Daoy (cell line): Measurements from ENCODE around the gene ADIG. TPM values are rescaled to one million over a fixed set of nuclear protein-coding genes. Genes with fewer than 3 reads are reported as not detected.

Experiments
- DNase-seq: peaks from one replicate; pipeline ENCODE4 v3.0.0-alpha.2; 2015; ENCODE audit warnings: low read depth
- total RNA-seq: library from RNA; depleted of rRNA; stranded (reverse); fragments of >200 nt; shearing (Covaris generic); gene quantifications from 2 replicates; pipeline ENCODE4 v1.2.3, GENCODE V29; 2014

Gene ADIG
- total RNA-seq, 1 experiment from 2014 or later = not detected

GRCh38 chr20:38601216-38602184, 20.5 kb downstream of the ADIG start, which contains the start of gene ARHGAP40:
Gene ARHGAP40, plus strand, starts transcription at chr20:38601809.
- DNase-seq = peak; percentile 58

GRCh38 chr20:38602185-38602581, 21.2 kb downstream of the ADIG start:
- no peak for DNase-seq

DNA sequence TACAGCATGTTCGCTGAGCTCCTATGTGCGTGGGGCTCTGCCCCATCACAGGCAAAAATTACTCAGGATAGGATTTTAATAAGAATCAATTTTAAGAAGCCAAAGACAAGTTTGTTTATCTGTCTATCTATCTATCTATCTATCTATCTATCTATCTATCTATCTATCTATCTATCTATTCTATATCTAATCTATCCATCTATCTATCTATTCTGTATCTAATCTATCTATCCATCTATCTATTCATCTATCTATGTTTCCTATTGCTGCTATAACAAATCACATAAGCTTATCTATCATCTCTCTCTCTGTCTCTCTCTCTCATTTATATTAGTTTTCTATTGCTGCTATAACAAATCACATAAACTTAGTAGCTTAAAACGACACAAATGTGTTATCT, 22.3 kb downstream of the ADIG start:
- no peak for DNase-seq

DNA sequence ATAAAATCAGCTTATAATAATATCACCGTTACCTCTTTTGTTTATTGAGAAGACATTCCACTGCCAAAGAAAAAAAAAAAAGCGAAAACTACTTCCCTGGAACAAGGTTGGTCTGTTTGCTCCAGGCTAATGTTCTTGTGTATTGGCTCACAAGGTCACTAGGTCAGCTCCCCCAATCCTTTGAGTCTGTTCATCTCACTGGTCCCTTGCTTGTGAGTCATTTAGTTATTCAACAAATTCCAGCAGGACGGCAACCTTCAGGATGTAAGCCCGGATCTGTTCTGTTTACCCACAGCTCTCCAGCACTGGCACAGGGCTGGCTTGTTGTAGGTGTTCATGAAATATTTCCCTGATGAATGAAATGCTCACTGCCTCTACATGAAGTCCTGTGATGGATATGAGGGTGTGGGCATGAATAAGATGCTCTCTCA, 23.9 kb downstream of the ADIG start:
- DNase-seq = peak; percentile 37

DNA sequence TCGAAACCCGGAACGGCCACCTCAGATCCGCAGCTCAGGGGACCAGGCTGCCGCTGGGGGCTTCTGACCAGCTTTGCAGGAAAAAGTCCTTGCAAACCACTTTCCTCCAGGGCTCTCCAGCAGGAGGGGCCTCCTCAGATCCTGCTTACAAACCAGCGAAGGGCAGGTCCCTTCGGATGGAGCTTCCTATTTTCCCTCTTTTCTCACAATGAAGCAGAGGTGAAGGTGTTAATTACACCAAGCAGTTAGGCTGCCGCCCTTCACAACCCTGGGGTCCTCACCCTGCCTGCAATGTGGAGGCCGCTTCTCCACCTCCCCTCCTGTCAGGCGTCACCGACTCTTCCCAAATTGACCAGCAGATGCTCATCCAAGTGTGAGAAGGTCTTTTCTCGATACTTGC, 26.4 kb downstream of the ADIG start:
- DNase-seq = no peak

GRCh38 chr20:38608188-38608587, 27.2 kb downstream of the ADIG start:
- DNase-seq = no peak

GRCh38 chr20:38609815-38610214, 28.8 kb downstream of the ADIG start:
- DNase-seq = no peak

- DNase-seq = no peak
Measured at GRCh38 chr20:38610521-38610920, 29.5 kb downstream of the ADIG start.

DNA sequence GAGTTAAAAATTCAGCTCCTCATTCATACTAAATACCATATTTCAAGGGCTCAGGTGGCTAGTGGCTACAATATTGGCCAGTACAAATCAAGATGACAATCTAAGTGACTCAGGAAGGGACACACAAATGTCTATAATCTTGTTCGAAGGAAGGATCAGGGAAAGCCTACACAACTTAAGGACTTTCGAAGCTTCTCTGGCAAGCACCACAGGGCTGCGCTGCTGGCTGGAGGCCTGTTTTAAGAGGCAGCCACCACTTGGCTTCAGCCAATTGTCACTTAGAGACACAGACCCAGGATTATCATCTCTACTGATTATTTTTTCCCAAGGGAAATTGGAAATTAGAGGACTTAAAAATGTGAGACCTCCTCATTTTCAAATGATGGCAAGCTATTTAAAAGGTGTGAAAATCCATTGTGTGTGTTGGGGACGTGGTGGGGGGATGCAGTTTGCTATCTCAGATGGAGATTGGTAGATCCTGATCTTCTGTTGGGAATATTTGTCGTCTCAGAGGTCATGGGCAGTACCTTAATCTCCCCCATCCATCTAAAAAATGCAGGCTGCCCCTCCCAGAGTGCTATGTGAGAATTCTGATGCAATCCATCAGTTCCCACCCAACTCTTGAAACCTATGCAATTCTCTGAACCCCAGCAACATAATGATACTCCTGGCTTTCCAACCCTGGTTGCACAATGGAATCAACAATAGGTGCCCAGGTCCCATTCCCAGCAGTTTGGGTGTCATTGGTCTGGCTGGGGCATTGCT, 31.9 kb downstream of the ADIG start:
- DNase-seq = no peak

DNA sequence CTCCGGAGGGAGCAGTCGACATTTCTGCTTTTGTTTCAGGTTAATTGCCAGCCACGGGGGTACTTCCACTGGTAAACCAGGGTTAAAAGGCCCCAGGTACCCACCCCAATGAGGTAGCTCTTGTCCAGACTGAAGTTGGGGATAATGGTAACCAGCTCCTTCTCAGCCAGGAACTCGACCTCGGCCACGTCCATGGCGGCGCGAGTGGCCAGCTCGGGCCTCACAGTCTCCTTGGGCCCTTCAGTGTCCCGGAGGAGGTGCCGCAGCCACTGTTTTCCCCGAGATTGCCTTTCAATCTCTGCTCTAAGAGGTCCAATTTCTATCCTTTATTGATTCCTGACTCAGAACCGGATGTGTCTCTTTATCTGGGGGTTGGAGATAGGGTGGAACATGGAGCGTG, 34.3 kb downstream of the ADIG start:
- no peak for DNase-seq

GRCh38 chr20:38616457-38616856, 35.5 kb downstream of the ADIG start:
- no peak for DNase-seq

GRCh38 chr20:38617011-38617829, 36.2 kb downstream of the ADIG start:
- DNase-seq = peak; percentile 50

DNA sequence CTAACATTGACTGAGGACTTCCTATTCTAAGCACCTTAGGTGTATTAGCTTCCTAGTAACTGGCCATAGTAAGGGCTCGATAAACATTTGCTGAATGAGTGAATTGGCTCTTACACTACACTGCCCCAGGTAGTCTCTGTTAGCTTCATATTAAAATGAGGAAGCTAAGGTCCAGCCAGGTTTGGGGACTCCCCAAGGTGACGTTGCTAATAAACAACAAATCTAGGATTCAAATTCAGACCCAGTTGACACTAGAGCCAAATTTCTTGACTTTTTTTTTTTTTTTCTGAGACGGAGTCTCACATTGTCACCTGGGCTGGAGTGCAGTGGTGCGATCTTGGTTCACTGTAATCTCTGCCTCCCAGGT, 36.8 kb downstream of the ADIG start:
- no peak for DNase-seq

DNA sequence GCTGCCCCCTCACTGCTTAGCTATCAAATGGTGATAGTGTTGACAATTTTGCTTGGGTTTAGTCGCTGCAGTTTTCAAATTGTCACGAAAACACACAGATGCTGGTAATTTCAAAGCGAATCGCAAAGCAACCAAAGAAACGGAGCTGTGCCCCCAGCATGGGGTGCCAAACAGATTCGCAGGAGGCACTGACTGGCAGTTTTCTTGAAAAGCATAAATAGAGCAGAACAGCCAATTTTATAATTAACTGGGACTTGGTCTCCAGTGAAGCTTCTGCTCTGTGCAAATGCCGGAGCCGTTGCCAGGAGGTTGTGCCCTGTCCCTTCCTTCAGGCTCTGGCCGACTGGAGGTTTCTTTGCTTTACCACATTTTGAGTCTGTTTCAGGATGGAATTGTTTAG, 39.4 kb downstream of the ADIG start:
- DNase-seq = no peak

DNA sequence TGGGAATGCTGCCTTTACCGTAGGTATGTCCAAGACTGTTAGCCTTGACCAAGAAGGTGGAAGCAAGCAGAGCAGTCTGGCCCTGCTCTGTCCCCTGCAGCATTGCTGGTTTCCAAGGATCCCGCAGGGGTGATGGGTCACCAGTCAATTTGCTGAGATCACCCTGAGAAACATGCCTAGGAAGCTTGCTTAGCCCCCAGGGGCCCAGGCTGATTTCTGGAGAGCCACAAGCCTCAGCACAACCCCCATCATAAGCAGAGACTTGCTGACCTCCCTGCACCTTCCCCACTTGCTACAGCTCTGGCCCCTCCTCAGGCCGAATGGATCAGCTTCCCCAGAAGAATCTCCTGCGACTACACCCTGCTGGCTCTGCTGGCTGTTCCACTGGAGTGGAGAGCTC, 42.1 kb downstream of the ADIG start:
- no peak for DNase-seq

DNA sequence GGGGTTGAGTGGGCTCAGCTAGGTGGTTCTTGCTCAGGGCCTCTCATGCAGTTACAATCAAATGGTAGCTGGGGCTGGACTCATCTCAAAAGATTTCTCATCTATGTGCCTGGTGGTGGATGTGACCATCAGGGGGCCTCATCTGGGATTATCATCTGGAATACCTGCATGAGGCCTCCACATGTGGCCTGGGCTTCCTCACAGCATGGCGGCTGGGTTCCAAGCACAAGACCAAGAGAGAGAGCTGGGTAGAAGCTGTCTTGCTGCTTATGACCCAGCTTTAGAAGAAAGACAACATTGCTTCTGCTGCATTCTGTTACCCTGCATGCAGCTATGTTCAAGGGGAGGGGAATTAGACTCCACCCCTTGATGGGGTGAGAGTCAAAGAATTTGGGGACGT, 43.1 kb downstream of the ADIG start:
- DNase-seq = no peak

DNA sequence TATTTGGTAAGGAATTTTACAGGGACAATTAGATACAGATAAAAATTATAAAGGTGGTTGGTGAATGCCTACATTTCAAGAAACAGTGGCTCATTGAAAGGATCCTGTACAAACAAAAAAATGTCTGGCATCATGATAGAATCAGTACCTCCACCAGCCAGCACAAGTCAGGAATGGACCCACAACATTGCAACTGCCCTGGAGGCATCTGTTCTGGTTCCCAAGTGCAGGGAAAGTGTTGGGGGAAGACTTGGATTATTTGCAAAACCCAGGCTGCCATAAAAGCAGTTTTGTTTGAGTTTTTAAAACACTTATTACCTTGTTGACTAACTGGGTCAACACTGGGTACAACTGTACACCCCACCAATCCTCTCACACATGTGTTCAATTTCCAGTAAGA, 44.9 kb downstream of the ADIG start:
- DNase-seq = no peak

- no peak for DNase-seq
Measured at GRCh38 chr20:38626921-38627659, 46.1 kb downstream of the ADIG start.

DNA sequence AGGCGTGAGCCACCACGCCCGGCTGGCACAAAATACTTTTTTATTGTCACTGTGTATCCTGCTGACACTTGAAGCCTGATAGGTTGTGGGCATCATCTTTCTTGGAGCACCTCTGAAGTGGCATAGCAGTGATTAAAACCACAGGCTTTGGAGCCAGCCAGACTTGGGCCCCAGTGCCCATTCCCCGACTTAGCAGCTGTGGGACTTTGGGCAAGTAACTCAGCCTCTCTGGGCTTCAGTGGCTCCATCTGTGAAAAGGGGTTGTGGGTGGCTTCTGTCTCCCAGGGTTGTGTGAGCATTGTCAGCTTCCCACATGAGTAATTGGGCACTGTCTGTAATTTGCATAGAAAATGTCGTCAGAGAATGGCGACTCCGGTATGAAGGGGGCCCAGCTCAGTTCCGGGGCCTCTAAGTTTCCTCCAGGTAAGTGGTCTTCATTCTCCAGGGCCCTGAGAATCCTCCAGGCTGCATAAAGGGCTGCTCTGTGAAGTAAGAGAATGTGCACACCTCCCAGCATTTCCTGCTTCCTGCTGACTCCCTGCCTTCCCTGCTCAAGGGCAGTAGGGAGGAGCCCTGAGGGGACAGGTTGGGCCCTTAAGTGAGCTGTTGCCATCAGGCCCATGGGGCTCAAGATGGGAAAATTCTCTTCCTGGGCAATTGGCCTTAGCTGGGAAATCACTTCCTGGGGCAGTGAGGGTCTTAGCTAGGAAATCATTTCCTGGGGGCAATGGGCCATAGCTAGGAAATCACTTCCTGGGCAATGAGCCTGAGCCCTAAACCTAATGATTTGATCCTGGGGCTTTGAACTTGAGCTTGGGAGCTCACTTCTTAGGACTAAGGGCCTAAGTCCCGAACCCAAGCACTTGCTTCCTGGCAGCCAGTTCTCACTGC, 47.8 kb downstream of the ADIG start:
- DNase-seq = no peak

DNA sequence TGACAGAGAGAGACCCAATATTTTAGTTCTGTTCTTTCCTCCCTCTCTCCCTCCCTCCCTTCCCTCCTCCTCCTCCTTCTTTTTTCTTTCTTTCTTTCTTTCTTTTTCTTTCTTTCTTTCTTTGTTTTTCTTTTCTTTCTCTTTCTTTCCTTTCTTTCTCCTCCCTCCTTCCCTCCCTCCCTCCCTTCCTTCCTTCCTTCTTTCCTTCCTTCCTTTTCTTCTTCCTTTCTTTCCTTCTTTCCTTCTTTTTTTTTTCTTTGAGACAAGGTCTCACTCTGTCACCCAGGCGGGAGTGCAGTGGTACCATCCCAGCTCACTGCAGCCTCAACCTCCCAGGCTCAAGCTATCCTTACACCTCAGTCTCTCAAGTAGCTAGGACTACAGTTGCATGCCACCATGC, 49.0 kb downstream of the ADIG start:
- DNase-seq = no peak
